ENCODE data around the gene TRMT2B. TPM values are rescaled to one million over a fixed set of nuclear protein-coding genes. Genes with fewer than 3 reads are reported as not detected.
"Not testable (repeated sequence)": the region's sequence is repeated elsewhere in the genome, so short reads cannot be mapped to it uniquely, and the experiment has no call there.

Gene TRMT2B
- total RNA-seq, 4 donors from 2014 or later = 14.3 to 19.0 (median 18.6) TPM

- Histone ChIP-seq H3K4me3 (no peak overlapping the region), H3K9me3 (no peaks in the 10 kb centered on the region), H3K4me1 (no peaks in the 10 kb centered on the region), H3K27ac (no peak overlapping the region), H3K27me3 (no peaks in the 10 kb centered on the region), H3K36me3 (peaks cover 0 to 38% (median 0%) of the 10 kb centered on the region in 3 donors)
- WGBS, 2 donors = 83 to 100% methylated on average over 1 of the region's 1 CpG
- TF ChIP-seq CTCF (IDR thresholded peaks at IDR 0.05) = no peak
- no peak for TF ChIP-seq POLR2A (IDR thresholded peaks at IDR 0.05)
- TF ChIP-seq EP300 (IDR thresholded peaks at IDR 0.05) = no peak
- no peak for DNase-seq (ENCODE audit: low spot score in 2 of 2)
Measured at GRCh38 chrX:101029665-101030064, 22.2 kb downstream of the TRMT2B start.

- TF ChIP-seq CTCF (IDR thresholded peaks at IDR 0.05) (no peak), EP300 (IDR thresholded peaks at IDR 0.05) (no peak)
- peaks cover 0 to 40% (median 0%) of the 10 kb centered on the region in 3 donors for H3K36me3 ChIP-seq
- 75 to 89% methylated on average over 1 of the region's 1 CpG for WGBS, 2 donors
Measured at GRCh38 chrX:101028562-101028961, 23.3 kb downstream of the TRMT2B start.

GRCh38 chrX:101025126-101025525, 26.8 kb downstream of the TRMT2B start:
- H3K27me3 ChIP-seq = no peaks in the 10 kb centered on the region
- no peaks in the 10 kb centered on the region for H3K9me3 ChIP-seq
- TF ChIP-seq CTCF (IDR thresholded peaks at IDR 0.05) = no peak
- no peak overlapping the region for H3K27ac ChIP-seq
- no peak overlapping the region for H3K4me3 ChIP-seq
- peaks cover 0 to 53% (median 0%) of the 10 kb centered on the region in 3 donors for H3K36me3 ChIP-seq
- H3K4me1 ChIP-seq = no peaks in the 10 kb centered on the region
- DNase-seq (ENCODE audit: low spot score in 2 of 2) = no peak

More at GRCh38 chrX:101028562-101028961, 23.3 kb downstream of the TRMT2B start:
- Histone ChIP-seq H3K27me3 (no peaks in the 10 kb centered on the region), H3K27ac (no peak overlapping the region), H3K9me3 (no peaks in the 10 kb centered on the region), H3K4me3 (no peak overlapping the region), H3K4me1 (no peaks in the 10 kb centered on the region)
- DNase-seq (ENCODE audit: low spot score in 2 of 2) = no peak

- DNase-seq (ENCODE audit: low spot score in 2 of 2) = no peak
- H3K36me3 ChIP-seq = peaks cover 0 to 76% (median 0%) of the 10 kb centered on the region in 3 donors
- no peaks in the 10 kb centered on the region for H3K4me1 ChIP-seq
- H3K27ac ChIP-seq = no peak overlapping the region
- WGBS, 2 donors = 95 to 100% methylated on average over 3 of the region's 3 CpGs
- H3K9me3 ChIP-seq = no peaks in the 10 kb centered on the region
- TF ChIP-seq POLR2A (IDR thresholded peaks at IDR 0.05) = no peak
- no peak for TF ChIP-seq CTCF (IDR thresholded peaks at IDR 0.05)
- no peak for TF ChIP-seq EP300 (IDR thresholded peaks at IDR 0.05)
- H3K27me3 ChIP-seq = no peaks in the 10 kb centered on the region
- H3K4me3 ChIP-seq = no peak overlapping the region
Measured at GRCh38 chrX:101022020-101022419, 29.9 kb downstream of the TRMT2B start.

- not testable (repeated sequence) for H3K27ac ChIP-seq; H3K4me3 ChIP-seq; H3K27me3 ChIP-seq; H3K4me1 ChIP-seq; DNase-seq (ENCODE audit: low spot score in 2 of 2); H3K9me3 ChIP-seq
- WGBS, 2 donors = 100% methylated on average over 1 of the region's 1 CpG
- peaks cover 0 to 93% (median 0%) of the 10 kb centered on the region in 3 donors for H3K36me3 ChIP-seq
Measured at GRCh38 chrX:101012031-101012430, 39.9 kb downstream of the TRMT2B start.

- TF ChIP-seq EP300 (IDR thresholded peaks at IDR 0.05) (no peak), CTCF (IDR thresholded peaks at IDR 0.05) (no peak), POLR2A (IDR thresholded peaks at IDR 0.05) (no peak)
- Histone ChIP-seq H3K4me3 (no peak overlapping the region), H3K36me3 (peaks cover 0 to 74% (median 0%) of the 10 kb centered on the region in 3 donors), H3K27ac (no peak overlapping the region), H3K27me3 (no peaks in the 10 kb centered on the region), H3K9me3 (no peaks in the 10 kb centered on the region), H3K4me1 (no peaks in the 10 kb centered on the region)
- no peak for DNase-seq (ENCODE audit: low spot score in 2 of 2)
Measured at GRCh38 chrX:101009090-101009489, 42.8 kb downstream of the TRMT2B start.
